AG09319 (cell line): Measurements from ENCODE around the gene TMTC2.

Experiments used
- DNase-seq: peaks from one replicate; pipeline ENCODE4 v3.0.0-alpha.2; 2010; ENCODE audit warnings: low read depth; ENCODE audit errors: extremely low read depth
- CTCF ChIP-seq: IDR thresholded peaks from 2 replicates; pipeline ENCODE4 v1.5.1; 2011; ENCODE audit warnings: low read depth, mild to moderate bottlenecking, inconsistent platforms, low read length, moderate library complexity

The TMTC2 gene

GRCh38 chr12:82872088-82872487, 185.4 kb downstream of the TMTC2 start:
- DNase-seq, result no peak
- TF ChIP-seq CTCF, result no peak

- no peak for TF ChIP-seq CTCF
- no peak for DNase-seq
Measured at GRCh38 chr12:82873309-82873708, 186.6 kb downstream of the TMTC2 start.

GRCh38 chr12:82873951-82874350, 187.2 kb downstream of the TMTC2 start:
- DNase-seq, result no peak
- TF ChIP-seq CTCF, result no peak

DNA sequence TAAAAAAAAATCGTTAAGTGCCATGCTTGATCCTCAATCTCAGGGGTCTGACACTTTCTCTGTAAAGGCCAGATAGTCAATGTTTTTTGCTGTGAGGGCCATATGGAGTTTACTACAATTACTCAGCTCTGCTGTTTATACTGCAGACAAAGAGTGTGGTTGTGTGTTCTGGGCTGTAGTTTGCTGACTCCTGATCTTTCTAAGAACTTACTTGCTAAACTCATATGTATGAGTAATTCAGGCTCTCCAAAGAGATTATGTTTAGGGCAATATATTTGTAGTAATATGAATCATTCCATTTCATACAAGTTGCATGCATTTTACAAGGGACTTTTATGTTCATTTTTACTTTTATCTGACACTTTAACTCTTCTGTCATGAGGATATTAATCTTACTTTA, 188.2 kb downstream of the TMTC2 start:
- DNase-seq, result no peak
- TF ChIP-seq CTCF, result no peak

GRCh38 chr12:82876075-82876474, 189.4 kb downstream of the TMTC2 start:
- no peak for DNase-seq
- TF ChIP-seq CTCF, result no peak

DNA sequence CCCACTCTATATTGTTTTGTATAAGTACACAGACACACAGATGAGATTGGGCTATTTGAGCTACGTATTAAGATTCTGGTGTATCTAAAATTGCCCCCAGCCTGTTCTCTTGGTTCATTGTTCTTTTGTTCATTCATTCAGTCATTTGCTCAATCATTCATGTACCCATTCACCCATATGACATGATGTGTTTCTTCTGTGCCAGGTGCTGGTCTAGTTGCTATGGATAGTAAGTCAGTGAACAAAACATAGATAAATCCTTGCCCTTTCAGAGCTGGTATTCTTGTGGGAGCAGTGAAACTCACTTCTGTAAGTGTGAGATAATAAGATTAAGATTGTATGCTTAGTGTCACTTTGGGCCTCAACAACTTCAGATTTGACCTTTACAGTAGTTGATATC, 191.3 kb downstream of the TMTC2 start:
- no peak for TF ChIP-seq CTCF
- DNase-seq, result no peak

GRCh38 chr12:82880442-82880901, 193.8 kb downstream of the TMTC2 start:
- TF ChIP-seq CTCF, result no peak
- DNase-seq, result no peak
